NB4 (cell line): ENCODE data around the gene SCN9A.

Experiments
- CTCF ChIP-seq: IDR thresholded peaks from one replicate; pipeline ENCODE4 v1.5.1; 2012; ENCODE audit warnings: low read depth, low read length
- MYC ChIP-seq: IDR thresholded peaks from 2 replicates; pipeline ENCODE4 v1.6.1; 2011; ENCODE audit warnings: low read depth, low read length
- POLR2A ChIP-seq: IDR thresholded peaks from 2 replicates; pipeline ENCODE4 v1.6.1; 2011; ENCODE audit warnings: mild to moderate bottlenecking; ENCODE audit not compliant: insufficient read length; ENCODE audit errors: extremely low read depth

DNA sequence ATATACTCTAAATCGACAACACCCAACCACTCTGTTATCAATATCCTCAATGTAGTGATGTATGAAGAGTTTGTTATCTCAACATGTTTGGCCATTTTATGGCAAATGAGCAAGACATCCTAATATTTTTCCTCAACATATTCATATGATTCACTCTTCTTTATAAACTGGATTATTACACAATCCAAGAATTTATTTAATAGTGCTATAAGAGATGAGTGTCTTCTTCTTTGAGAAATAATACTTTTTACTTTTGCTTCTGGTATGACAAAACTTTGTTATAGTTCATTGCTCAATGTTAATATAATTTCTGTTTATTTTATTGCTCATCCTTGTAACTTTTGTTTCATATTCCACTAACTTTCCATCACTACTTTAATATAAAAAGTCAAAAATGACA lies 44.3 kb downstream of the SCN9A start:
- TF ChIP-seq POLR2A (no peak), CTCF (no peak), MYC (no peak)
